GM12878 (cell line): ENCODE data around the gene PDE10A. TPM values are rescaled to one million over a fixed set of nuclear protein-coding genes. Genes with fewer than 3 reads are reported as not detected.

Experiments
- ATAC-seq: fragments of 200-7000 bp; cut with Tn5 transposase; 3 replicates; pipeline ENCODE4 v1.9.1; 2020; ENCODE audit warnings: mild to moderate bottlenecking, moderate library complexity
- BruUV-seq: library from RNA; stranded (reverse); fragments of 400-500 nt; replicated peaks from 2 replicates; lab custom pipeline; 2021; lab: Mats Ljungman, UMichigan
- CTCF ChIA-PET: fragments of 300-600 bp; sonication (Branson Sonifier 250); formaldehyde crosslinking; extraction: SDS; loops from one replicate; lab custom pipeline; 2021; ENCODE audit warnings: inconsistent platforms; lab: Yijun Ruan, JAX
- POLR2A ChIA-PET: fragments of 350-600 bp; formaldehyde crosslinking; extraction: SDS; loops from one replicate; lab custom pipeline; 2021; ENCODE audit warnings: inconsistent platforms; lab: Charles Lee
- RAD21 ChIA-PET: fragments of 300-600 bp; sonication (Branson Sonifier 250); formaldehyde crosslinking; loops from one replicate; lab custom pipeline; 2023; ENCODE audit warnings: antibody characterized with exemption; ENCODE audit not compliant: unreplicated experiment; lab: Charles Lee
- SMC1A ChIA-PET: fragments of 300-600 bp; sonication (Branson Sonifier 250); formaldehyde crosslinking; loops from one replicate; lab custom pipeline; 2023; ENCODE audit not compliant: unreplicated experiment, uncharacterized antibody; lab: Charles Lee
- DNase-seq: peaks from one replicate; pipeline ENCODE4 v3.0.0-alpha.2; 2011; ENCODE audit warnings: low read depth, low spot score
- FAIRE-seq: peaks from 3 replicates; lab custom pipeline; 2011; peaks lifted over from hg19 to GRCh38; lab: Jason Lieb, UNC
- H2AFZ ChIP-seq: 2 replicates; pipeline ENCODE4 v1.6.0; 2011; ENCODE audit warnings: low read depth, low read length, control low read depth; ENCODE audit not compliant: control insufficient read depth
- H3K27ac ChIP-seq: 2 replicates; pipeline ENCODE4 v1.5.1; 2011; ENCODE audit warnings: control low read depth; ENCODE audit not compliant: control insufficient read depth, insufficient read depth
- H3K27me3 ChIP-seq, 2 experiments: replicated peaks in 1 of 2; 2 replicates each; pipeline versions ENCODE4 v1.6.0 to v1.6.1; 2011; ENCODE audit warnings: low read length in 1 of 2; ENCODE audit not compliant: control insufficient read depth in 2 of 2, insufficient read depth in 2 of 2
- H3K36me3 ChIP-seq, 2 experiments: 2 replicates each; pipeline ENCODE4 v1.5.1; 2011; ENCODE audit warnings: low read length in 1 of 2; ENCODE audit not compliant: control insufficient read depth in 2 of 2, insufficient read depth in 2 of 2
- H3K4me1 ChIP-seq: 2 replicates; pipeline ENCODE4 v1.6.1; 2011; ENCODE audit warnings: mild to moderate bottlenecking, low read length, moderate library complexity, mixed read lengths; ENCODE audit not compliant: control insufficient read depth, insufficient read depth
- H3K4me2 ChIP-seq: 2 replicates; pipeline ENCODE4 v1.6.0; 2011; ENCODE audit warnings: control low read depth; ENCODE audit not compliant: control insufficient read depth, insufficient read depth
- H3K4me3 ChIP-seq: fragments of 200-600 bp; sonication (generic); 2 replicates; pipeline ENCODE4 v1.5.1; 2016
- H3K79me2 ChIP-seq: 2 replicates; pipeline ENCODE4 v1.6.0; 2011; ENCODE audit warnings: low read length; ENCODE audit not compliant: control insufficient read depth, insufficient read depth
- H3K9ac ChIP-seq: 2 replicates; pipeline ENCODE4 v1.8.0; 2011; ENCODE audit warnings: low read length, control low read depth, mixed read lengths; ENCODE audit not compliant: control insufficient read depth, insufficient read depth
- H3K9me3 ChIP-seq: replicated peaks from 3 replicates; pipeline ENCODE4 v1.5.1; 2011; ENCODE audit warnings: mild to moderate bottlenecking, low read length; ENCODE audit not compliant: control insufficient read depth, insufficient read depth
- H4K20me1 ChIP-seq: 2 replicates; pipeline ENCODE4 v1.6.0; 2011; ENCODE audit not compliant: control insufficient read depth, insufficient read depth
- BACH1 ChIP-seq: fragments of 450-650 bp; IDR thresholded peaks from 2 replicates; pipeline ENCODE4 v1.6.1; 2017; ENCODE audit warnings: mild to moderate bottlenecking, borderline replicate concordance
- EP300 ChIP-seq, 2 experiments: fragments of 150-350 bp in 1 of 2; IDR thresholded peaks; 2 replicates each; pipeline ENCODE4 v1.6.1; 2011 to 2012; ENCODE audit warnings: low read depth in 2 of 2, low read length in 2 of 2, borderline replicate concordance in 1 of 2, improper control_type of control experiment in 1 of 2, inconsistent platforms in 1 of 2; ENCODE audit not compliant: control insufficient read depth in 1 of 2
- ETV6 ChIP-seq, 2 experiments: fragments of 450-650 bp in 1 of 2; IDR thresholded peaks in 1 of 2; conservative IDR thresholded peaks in 1 of 2; 2 replicates each; pipeline ENCODE4 v1.6.1; 2014; ENCODE audit warnings: antibody characterized with exemption in 1 of 2, borderline replicate concordance in 1 of 2, low read depth in 1 of 2, mild to moderate bottlenecking in 1 of 2, moderate library complexity in 1 of 2
- EZH2 ChIP-seq: IDR thresholded peaks from 2 replicates; pipeline ENCODE4 v1.6.1; 2012; ENCODE audit warnings: low read depth, mild to moderate bottlenecking, control low read depth, inconsistent platforms, low read length, borderline replicate concordance; ENCODE audit not compliant: control insufficient read depth
- FOXK2 ChIP-seq: fragments of 450-650 bp; IDR thresholded peaks from 2 replicates; pipeline ENCODE4 v1.6.1; 2017; ENCODE audit warnings: mild to moderate bottlenecking, moderate library complexity
- IKZF2 ChIP-seq, 2 experiments: fragments of 450-650 bp; IDR thresholded peaks; 2 replicates each; pipeline ENCODE4 v1.6.1; 2017; ENCODE audit warnings: mild to moderate bottlenecking in 2 of 2, moderate library complexity in 2 of 2
- KLF5 ChIP-seq: fragments of 450-650 bp; IDR thresholded peaks from 2 replicates; pipeline ENCODE4 v1.6.1; 2014; ENCODE audit warnings: mild to moderate bottlenecking; ENCODE audit not compliant: partially characterized antibody
- NR2C2 ChIP-seq: IDR thresholded peaks from 2 replicates; pipeline ENCODE4 v1.6.1; 2011; ENCODE audit warnings: borderline replicate concordance, low read depth; ENCODE audit not compliant: control insufficient read depth, insufficient read length
- POU2F2 ChIP-seq: IDR thresholded peaks from 3 replicates; pipeline ENCODE4 v1.6.1; 2011; ENCODE audit warnings: low read depth, mild to moderate bottlenecking, low read length, borderline replicate concordance
- REST ChIP-seq: IDR thresholded peaks from 2 replicates; pipeline ENCODE4 v1.6.1; 2012; ENCODE audit warnings: mild to moderate bottlenecking, low read depth, low read length
- TAF1 ChIP-seq: IDR thresholded peaks from 2 replicates; pipeline ENCODE4 v1.6.1; 2011; ENCODE audit warnings: mild to moderate bottlenecking, low read depth, low read length, borderline replicate concordance
- ZNF384 ChIP-seq: IDR thresholded peaks from 2 replicates; pipeline ENCODE4 v1.6.1; 2012; ENCODE audit warnings: low read depth, mild to moderate bottlenecking, low read length, improper control_type of control experiment, borderline replicate concordance
- WGBS: methylation state at CpG from one replicate; pipeline ENCODE4 v1.1.6; 2016; ENCODE audit warnings: low lambda C conversion rate; ENCODE audit not compliant: insufficient replicate concordance, insufficient coverage; ENCODE audit errors: missing lambda C conversion rate; 5-methylcytosine and 5-hydroxymethylcytosine counted together
- in situ Hi-C: fragments of 300-500 bp; cut with MboI; formaldehyde crosslinking; loops from 9 replicates; pipeline ENCODE4 v1.14.3; 2018; ENCODE audit warnings: mixed read lengths
- intact Hi-C: fragments of 100-400 bp; cut with micrococcal nuclease; formaldehyde crosslinking; loops from one replicate; pipeline ENCODE4 v1.14.2; 2022; ENCODE audit not compliant: unreplicated experiment
- polyA plus RNA-seq, 11 experiments: library from polyadenylated mRNA; depleted of rRNA in 4 of 11; unstranded in 6 of 11; stranded (reverse) in 5 of 11; fragments of >200 nt; fragmentation: Nextera tagmentation in 4 of 11; fragmentation: Illumina TruSeq in 1 of 11; extraction: Ambion mirVana in 4 of 11; extraction: Trizol in 1 of 11; gene quantifications; 1 replicate in 1 of 11; 2 replicates in 10 of 11; pipeline versions ENCODE4 v1.2.1 to v1.2.3, GENCODE V29; 2011 to 2016; ENCODE audit warnings: inconsistent platforms in 2 of 11, missing spikeins in 2 of 11, low read depth in 1 of 11
- total RNA-seq, 4 experiments: library from RNA; depleted of rRNA in 3 of 4; stranded (reverse); fragments of >200 nt in 3 of 4; fragmentation: Illumina TruSeq in 1 of 4; extraction: Trizol in 1 of 4; gene quantifications; 2 replicates each; pipeline versions ENCODE4 v1.2.1 to v1.2.3, GENCODE V29; 2013 to 2021
- TF ChIP-seq, protein P1 (sequence below): fragments of 450-650 bp; IDR thresholded peaks from 2 replicates; pipeline ENCODE4 v1.6.1; 2017; ENCODE audit warnings: borderline replicate concordance
- TF ChIP-seq, protein P2 (sequence below): IDR thresholded peaks from 2 replicates; pipeline ENCODE4 v1.6.1; 2012; ENCODE audit warnings: low read length, inconsistent platforms

The PDE10A gene
- total and polyA plus RNA-seq, 10 of the 15 experiments (the other 5 are each of a cell fraction or from before 2014, with no cell fraction given): under 0.01 to 1.3 (median 0.03) TPM; not detected in 2

GRCh38 chr6:165556116-165556843, 106.8 kb downstream of the PDE10A start:
- peak; percentile 77 for ATAC-seq
- intact Hi-C loops: no loop called here
- Histone ChIP-seq H3K9ac (no peak overlapping the region), H4K20me1 (no peaks in the 10 kb centered on the region), H3K27me3 (no peaks in the 10 kb centered on the region), H3K4me1 (no peaks in the 10 kb centered on the region), H3K36me3 (no peaks in the 10 kb centered on the region), H3K4me3 (no peak overlapping the region), H3K4me2 (no peak overlapping the region), H2AFZ (no peak overlapping the region), H3K9me3 (no peaks in the 10 kb centered on the region; the same call in 2 of the 3 replicates), H3K79me2 (no peaks in the 10 kb centered on the region), H3K27ac (no peak overlapping the region)
- no peak for DNase-seq
- TF ChIP-seq EP300 (IDR thresholded peaks at IDR 0.05; ENCODE audit: borderline replicate concordance in 1 of 2, control insufficient read depth in 1 of 2, low read depth in 2 of 2, low read length in 2 of 2) (no peak), KLF5 (no peak), ZNF384 (no peak), TAF1 (no peak), POU2F2 (no peak), EZH2 (no peak), IKZF2 (IDR thresholded peaks at IDR 0.05) (no peak), REST (no peak), FOXK2 (no peak), ETV6 (conservative IDR thresholded peaks at IDR 0.05 in 1 of 2, IDR thresholded peaks at IDR 0.05 in 1 of 2; ENCODE audit: borderline replicate concordance in 1 of 2, low read depth in 1 of 2) (no peak), BACH1 (no peak), NR2C2 (no peak)
- TF ChIP-seq, protein P1, sequence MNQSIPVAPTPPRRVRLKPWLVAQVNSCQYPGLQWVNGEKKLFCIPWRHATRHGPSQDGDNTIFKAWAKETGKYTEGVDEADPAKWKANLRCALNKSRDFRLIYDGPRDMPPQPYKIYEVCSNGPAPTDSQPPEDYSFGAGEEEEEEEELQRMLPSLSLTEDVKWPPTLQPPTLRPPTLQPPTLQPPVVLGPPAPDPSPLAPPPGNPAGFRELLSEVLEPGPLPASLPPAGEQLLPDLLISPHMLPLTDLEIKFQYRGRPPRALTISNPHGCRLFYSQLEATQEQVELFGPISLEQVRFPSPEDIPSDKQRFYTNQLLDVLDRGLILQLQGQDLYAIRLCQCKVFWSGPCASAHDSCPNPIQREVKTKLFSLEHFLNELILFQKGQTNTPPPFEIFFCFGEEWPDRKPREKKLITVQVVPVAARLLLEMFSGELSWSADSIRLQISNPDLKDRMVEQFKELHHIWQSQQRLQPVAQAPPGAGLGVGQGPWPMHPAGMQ: no peak
- TF ChIP-seq, protein P2, sequence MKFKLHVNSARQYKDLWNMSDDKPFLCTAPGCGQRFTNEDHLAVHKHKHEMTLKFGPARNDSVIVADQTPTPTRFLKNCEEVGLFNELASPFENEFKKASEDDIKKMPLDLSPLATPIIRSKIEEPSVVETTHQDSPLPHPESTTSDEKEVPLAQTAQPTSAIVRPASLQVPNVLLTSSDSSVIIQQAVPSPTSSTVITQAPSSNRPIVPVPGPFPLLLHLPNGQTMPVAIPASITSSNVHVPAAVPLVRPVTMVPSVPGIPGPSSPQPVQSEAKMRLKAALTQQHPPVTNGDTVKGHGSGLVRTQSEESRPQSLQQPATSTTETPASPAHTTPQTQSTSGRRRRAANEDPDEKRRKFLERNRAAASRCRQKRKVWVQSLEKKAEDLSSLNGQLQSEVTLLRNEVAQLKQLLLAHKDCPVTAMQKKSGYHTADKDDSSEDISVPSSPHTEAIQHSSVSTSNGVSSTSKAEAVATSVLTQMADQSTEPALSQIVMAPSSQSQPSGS: no peak
- CTCF ChIA-PET: no interaction called here
- BruUV-seq: no TSS peak
- FAIRE-seq: no peak
- POLR2A ChIA-PET: no interaction called here
- in situ Hi-C loops: no loop called here
- RAD21 ChIA-PET: no interaction called here
- 29% methylated on average over 3 of the region's 3 CpGs for WGBS
- SMC1A ChIA-PET: no interaction called here
